ENCODE measurements around the gene PTRHD1. TPM values are rescaled to one million over a fixed set of nuclear protein-coding genes. Genes with fewer than 3 reads are reported as not detected.

The PTRHD1 gene
- total RNA-seq, 2 experiments from 2014 or later = 28.9 to 32.9 TPM

DNA sequence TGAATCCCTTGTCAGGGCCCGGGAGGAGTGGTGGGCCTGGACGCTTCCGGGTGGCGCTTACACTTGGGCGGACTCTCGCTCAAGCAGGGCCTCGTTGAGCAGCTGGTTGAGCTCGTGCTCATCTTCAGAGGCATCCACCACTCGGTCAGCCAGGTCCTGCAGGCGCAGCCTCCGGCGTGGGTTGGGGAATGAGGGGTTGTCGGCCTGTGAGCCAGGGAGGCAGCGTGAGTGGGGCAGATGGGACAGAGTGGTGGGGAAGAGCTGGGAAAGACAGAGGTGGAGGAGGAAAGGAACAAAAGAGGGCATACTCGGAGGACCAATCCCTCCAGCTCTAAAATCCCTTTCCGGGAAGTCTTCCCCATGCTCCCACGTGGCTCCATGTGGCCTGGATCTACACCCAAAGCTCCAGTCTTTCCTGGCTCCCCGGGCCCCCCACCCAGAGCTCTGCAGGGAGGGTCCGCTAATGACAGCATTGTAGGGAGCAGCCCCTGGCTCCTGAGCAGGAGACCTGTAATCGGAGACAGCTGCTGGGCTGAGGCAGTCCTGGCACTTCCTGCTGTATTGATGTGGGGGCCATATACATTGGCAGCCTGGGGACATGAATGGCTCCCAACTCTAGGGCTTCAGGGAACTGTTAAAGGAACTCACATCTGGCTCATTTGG lies 41.7 kb upstream of the PTRHD1 start:
- Mint-ChIP-seq H3K27ac (no peak overlapping the region), H3K4me3 (no peak overlapping the region), H3K4me1 (ENCODE audit: low read depth) (no peaks in the 10 kb centered on the region), H3K27me3 (ENCODE audit: low read depth) (no peaks in the 10 kb centered on the region), H3K9me3 (ENCODE audit: insufficient read depth) (no peaks in the 10 kb centered on the region), H3K36me3 (ENCODE audit: low read depth) (peaks cover 24% of the 10 kb centered on the region)
- ATAC-seq (no peak), DNase-seq (no peak)
- ChIA-PET CTCF (no interaction called here), POLR2A (no interaction called here)

DNA sequence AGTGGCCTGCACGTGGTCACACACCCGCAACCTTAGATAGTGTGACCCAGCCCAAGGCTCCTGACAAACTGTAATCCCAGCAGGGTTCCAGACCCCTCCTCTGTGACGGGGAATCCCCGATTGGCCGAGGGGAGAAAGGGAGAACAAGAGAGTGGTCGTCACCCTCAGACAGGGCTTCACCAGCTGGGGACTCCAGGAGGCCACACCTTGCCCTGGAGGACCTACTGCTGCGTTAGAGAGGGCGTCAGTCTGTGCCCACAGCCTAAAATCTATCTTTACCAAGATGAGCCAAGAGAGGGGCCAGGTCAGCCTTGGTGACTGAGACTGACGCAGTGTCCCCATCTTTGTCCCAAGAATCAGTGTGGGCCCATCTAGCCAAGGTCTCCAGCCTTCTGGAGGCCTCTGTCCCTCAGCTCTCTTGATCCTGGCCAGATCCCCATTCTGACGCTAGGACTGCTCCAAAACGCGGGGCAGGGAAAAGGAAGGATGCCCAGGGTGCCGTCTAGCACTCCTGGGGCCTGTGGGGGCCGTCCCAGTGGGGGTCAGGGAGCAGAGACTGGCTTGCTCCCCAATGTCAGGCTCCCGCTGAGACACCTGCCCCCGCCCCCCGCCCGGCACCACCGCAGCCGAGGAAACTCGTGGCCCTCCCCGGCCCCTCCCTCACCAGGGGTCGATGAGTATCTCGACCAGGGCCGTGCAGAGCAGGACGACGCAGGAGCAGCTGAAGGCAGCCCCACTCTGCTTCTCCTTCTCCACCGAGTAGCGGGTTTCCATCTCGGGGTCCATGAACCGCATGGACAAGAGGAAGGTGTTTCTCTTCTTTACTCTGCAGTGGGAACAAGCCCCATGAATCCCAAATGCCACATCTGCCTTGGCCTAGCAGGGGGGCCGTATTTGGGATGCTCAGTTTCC lies 40.9 kb upstream of the PTRHD1 start:
- H3K36me3 Mint-ChIP-seq (ENCODE audit: low read depth) = peaks cover 24% of the 10 kb centered on the region
- no peak for DNase-seq
- no peaks in the 10 kb centered on the region for H3K4me1 Mint-ChIP-seq (ENCODE audit: low read depth)
- H3K27me3 Mint-ChIP-seq (ENCODE audit: low read depth) = no peaks in the 10 kb centered on the region
- ATAC-seq = no peak
- H3K9me3 Mint-ChIP-seq (ENCODE audit: insufficient read depth) = no peaks in the 10 kb centered on the region
- no peak overlapping the region for H3K4me3 Mint-ChIP-seq
- ChIA-PET POLR2A (no interaction called here), CTCF (no interaction called here)
- H3K27ac Mint-ChIP-seq = no peak overlapping the region

DNA sequence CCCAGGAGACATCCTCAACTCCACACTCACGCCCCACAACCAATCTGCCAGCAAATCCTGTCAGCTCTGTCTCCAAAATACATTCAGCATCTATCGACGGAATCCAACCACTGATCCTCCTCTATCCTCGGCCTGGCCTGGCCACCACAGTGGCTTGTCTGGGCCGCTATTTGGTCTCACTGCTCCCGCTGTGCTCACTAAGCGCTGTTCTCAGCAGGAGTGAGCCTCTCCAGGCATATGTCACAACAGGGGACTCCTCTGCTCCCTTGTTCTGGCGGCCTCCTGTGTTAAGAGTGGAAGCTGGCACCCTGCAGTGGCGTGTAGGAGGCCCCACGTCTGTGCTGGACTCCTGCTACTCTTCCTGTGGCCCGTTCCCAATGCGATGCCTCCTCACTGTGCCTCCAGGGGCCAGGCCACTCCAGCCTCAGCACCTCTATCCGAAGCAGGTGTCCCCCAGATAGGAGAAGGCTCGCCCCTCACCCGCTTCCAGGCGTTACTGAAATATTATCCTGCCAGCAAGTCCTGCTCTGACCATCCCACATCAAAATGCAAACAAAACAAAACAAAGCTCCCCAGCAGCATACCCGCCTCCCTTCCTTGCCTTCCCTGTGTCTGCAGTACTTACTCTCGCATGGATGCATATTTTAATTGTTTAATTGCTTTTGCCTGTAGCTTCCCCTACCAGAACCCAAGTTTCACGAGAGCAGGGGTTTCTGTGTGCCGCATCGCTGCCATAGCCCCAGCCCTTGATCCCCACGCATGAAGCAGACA lies 39.9 kb upstream of the PTRHD1 start:
- H3K9me3 Mint-ChIP-seq (ENCODE audit: insufficient read depth) = no peaks in the 10 kb centered on the region
- POLR2A ChIA-PET = no interaction called here
- no peak overlapping the region for H3K4me3 Mint-ChIP-seq
- DNase-seq = no peak
- CTCF ChIA-PET = no interaction called here
- H3K27me3 Mint-ChIP-seq (ENCODE audit: low read depth) = no peaks in the 10 kb centered on the region
- no peak for ATAC-seq
- H3K27ac Mint-ChIP-seq = peak overlapping the region; percentile 3
- H3K4me1 Mint-ChIP-seq (ENCODE audit: low read depth) = no peaks in the 10 kb centered on the region
- peaks cover 24% of the 10 kb centered on the region for H3K36me3 Mint-ChIP-seq (ENCODE audit: low read depth)

- Mint-ChIP-seq H3K4me1 (ENCODE audit: low read depth) (no peaks in the 10 kb centered on the region), H3K36me3 (ENCODE audit: low read depth) (peaks cover 24% of the 10 kb centered on the region), H3K9me3 (ENCODE audit: insufficient read depth) (no peaks in the 10 kb centered on the region), H3K27me3 (ENCODE audit: low read depth) (no peaks in the 10 kb centered on the region), H3K4me3 (no peak overlapping the region), H3K27ac (peak overlapping the region; percentile 3)
- DNase-seq (no peak), ATAC-seq (no peak)
- ChIA-PET CTCF (interaction anchor here (1.0 kb wide), 1 partner anchor 422 kb away, joined by 3 read pairs; no protein-coding TSS in a partner anchor), POLR2A (no interaction called here)
Measured at GRCh38 chr2:24832521-24832920, 39.3 kb upstream of the PTRHD1 start.

- Mint-ChIP-seq H3K36me3 (ENCODE audit: low read depth) (peaks cover 27% of the 10 kb centered on the region), H3K4me1 (ENCODE audit: low read depth) (no peaks in the 10 kb centered on the region), H3K9me3 (ENCODE audit: insufficient read depth) (no peaks in the 10 kb centered on the region), H3K27me3 (ENCODE audit: low read depth) (no peaks in the 10 kb centered on the region), H3K27ac (peak overlapping the region; percentile 3), H3K4me3 (no peak overlapping the region)
- DNase-seq (no peak), ATAC-seq (no peak)
- POLR2A ChIA-PET = no interaction called here
- CTCF ChIA-PET = interaction anchor here (1.0 kb wide), 1 partner anchor 422 kb away, joined by 3 read pairs; no protein-coding TSS in a partner anchor
Measured at GRCh38 chr2:24832073-24832461, 38.9 kb upstream of the PTRHD1 start.

DNA sequence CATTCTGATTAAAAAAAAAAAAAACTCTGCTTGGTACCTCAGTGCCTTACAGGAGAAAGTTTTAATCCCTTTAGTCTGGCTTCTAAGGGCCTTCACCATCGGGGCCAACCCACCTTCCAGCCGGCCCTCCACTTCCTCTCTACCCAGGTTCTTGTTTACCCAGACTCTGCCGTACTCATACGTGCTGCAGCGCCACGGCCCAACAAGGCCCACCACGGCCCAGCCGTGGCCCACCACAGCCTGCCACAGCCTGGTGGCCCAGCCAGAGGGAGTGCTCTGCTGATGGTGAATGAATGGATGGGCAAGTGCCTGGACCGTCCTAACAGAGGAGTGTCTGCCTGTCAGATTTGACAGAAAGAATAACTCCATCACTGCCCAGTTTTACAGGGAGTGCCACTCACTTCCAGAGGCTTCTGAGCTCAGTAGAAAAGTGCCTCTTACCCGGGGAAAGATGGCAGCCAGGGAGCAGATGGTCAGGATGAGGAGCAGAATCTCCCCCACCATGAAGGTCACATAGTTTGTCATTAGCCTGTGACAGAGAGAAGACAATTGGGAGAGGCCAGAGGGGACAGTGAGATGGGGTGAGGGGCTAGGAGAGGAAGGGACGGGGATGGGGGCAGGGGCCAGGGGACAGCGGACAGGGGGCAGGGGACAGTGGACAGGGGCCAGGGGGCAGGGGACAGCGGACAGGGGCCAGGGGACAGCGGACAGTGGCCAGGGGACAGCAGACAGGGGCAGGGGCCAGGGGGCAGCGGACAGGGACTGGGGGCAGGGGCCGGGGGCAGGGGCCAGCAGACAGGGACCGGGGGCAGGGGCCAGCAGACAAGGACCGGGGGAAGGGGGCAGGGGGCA lies 38.3 kb upstream of the PTRHD1 start:
- DNase-seq (no peak), ATAC-seq (no peak)
- ChIA-PET POLR2A (no interaction called here), CTCF (interaction anchor here (1.0 to 1.3 kb wide), 2 partner anchors 18 to 421 kb away, joined by 3 read pairs; no protein-coding TSS in a partner anchor)
- peaks cover 28% of the 10 kb centered on the region for H3K36me3 Mint-ChIP-seq (ENCODE audit: low read depth)
- no peaks in the 10 kb centered on the region for H3K27me3 Mint-ChIP-seq (ENCODE audit: low read depth)
- no peak overlapping the region for H3K4me3 Mint-ChIP-seq
- H3K9me3 Mint-ChIP-seq (ENCODE audit: insufficient read depth) = no peaks in the 10 kb centered on the region
- peaks cover 4% of the 10 kb centered on the region for H3K4me1 Mint-ChIP-seq (ENCODE audit: low read depth)
- no peak overlapping the region for H3K27ac Mint-ChIP-seq

- no peaks in the 10 kb centered on the region for H3K9me3 Mint-ChIP-seq (ENCODE audit: insufficient read depth)
- H3K36me3 Mint-ChIP-seq (ENCODE audit: low read depth) = peaks cover 28% of the 10 kb centered on the region
- POLR2A ChIA-PET = no interaction called here
- DNase-seq (no peak), ATAC-seq (no peak)
- H3K27me3 Mint-ChIP-seq (ENCODE audit: low read depth) = no peaks in the 10 kb centered on the region
- no peak overlapping the region for H3K4me3 Mint-ChIP-seq
- no peak overlapping the region for H3K27ac Mint-ChIP-seq
- peaks cover 11% of the 10 kb centered on the region for H3K4me1 Mint-ChIP-seq (ENCODE audit: low read depth)
- CTCF ChIA-PET = interaction anchor here (0.6 to 1.3 kb wide), 4 partner anchors 17 to 408 kb away, joined by 3 to 4 read pairs (median 3); no protein-coding TSS in a partner anchor
Measured at GRCh38 chr2:24830786-24831185, 37.6 kb upstream of the PTRHD1 start.

DNA sequence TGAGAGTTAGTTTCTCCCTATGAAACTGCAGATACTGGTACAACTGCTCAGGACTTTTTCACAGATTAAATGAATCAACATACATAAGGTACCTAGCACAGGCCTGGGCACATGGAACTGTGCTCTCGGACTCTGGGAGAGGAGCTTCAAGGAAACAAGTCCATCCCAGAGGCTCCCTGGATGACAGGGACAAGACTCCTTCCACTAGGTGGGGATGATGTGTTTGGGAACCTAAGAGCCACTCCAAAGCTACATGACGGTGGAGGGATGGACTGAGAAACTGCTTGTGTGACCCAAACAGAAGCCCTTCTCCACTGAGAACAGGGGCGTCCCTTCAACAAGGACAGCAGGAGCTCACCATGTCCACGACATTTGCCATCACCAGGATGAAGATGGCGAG lies 37.2 kb upstream of the PTRHD1 start:
- ChIA-PET CTCF (interaction anchor here (0.6 to 1.3 kb wide), 4 partner anchors 17 to 408 kb away, joined by 3 to 4 read pairs (median 3); no protein-coding TSS in a partner anchor), POLR2A (no interaction called here)
- Mint-ChIP-seq H3K4me1 (ENCODE audit: low read depth) (peaks cover 14% of the 10 kb centered on the region), H3K36me3 (ENCODE audit: low read depth) (peaks cover 31% of the 10 kb centered on the region), H3K9me3 (ENCODE audit: insufficient read depth) (no peaks in the 10 kb centered on the region), H3K27ac (no peak overlapping the region), H3K4me3 (no peak overlapping the region), H3K27me3 (ENCODE audit: low read depth) (no peaks in the 10 kb centered on the region)
- ATAC-seq (no peak), DNase-seq (no peak)

DNA sequence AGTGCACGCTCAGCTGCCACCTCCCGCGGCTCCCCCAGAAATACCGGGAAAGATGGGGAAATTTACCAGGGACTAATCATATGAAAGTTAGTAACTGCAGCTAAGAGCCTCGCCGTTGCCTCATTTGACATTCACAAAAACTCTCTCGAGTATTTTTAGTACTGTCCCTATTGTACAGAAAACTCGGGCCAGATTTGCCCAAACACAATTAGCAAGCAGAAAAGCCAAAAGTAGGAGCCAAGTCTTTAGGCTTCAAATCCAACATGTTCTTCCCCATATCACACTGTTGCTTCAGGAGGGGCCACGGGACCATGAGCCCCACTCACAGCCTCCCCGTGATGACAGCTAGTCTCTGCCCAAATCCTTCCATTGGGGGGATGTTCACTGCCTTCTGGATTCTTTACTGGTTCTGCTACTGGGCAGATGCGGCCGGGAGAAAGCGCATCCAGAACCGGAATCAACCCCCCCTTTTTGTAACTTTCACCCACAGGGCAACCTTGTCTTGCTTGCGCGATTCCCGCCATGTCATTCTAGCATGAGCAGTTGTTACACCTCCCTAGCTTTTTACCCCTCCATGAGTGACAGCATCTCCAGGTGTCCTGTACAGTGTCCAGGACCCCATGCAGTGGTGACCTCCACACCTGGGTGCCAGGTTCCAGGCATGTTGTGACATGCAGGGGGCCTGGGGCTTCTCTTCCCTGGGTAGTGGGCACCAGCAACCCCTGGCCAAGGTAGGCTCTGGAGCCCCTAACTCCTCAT lies 35.2 kb upstream of the PTRHD1 start:
- CTCF ChIA-PET = interaction anchor here (0.6 to 6.5 kb wide), 32 partner anchors 8 to 744 kb away, joined by 3 to 96 read pairs (median 4); partner anchors contain the start of genes CENPO, PTRHD1 and TP53I3
- POLR2A ChIA-PET = interaction anchor here (1.0 kb wide), 1 partner anchor 418 kb away, joined by 3 read pairs; no protein-coding TSS in a partner anchor
- no peak overlapping the region for H3K4me3 Mint-ChIP-seq
- no peak overlapping the region for H3K27ac Mint-ChIP-seq
- H3K9me3 Mint-ChIP-seq (ENCODE audit: insufficient read depth) = no peaks in the 10 kb centered on the region
- DNase-seq (no peak), ATAC-seq (no peak)
- H3K36me3 Mint-ChIP-seq (ENCODE audit: low read depth) = peaks cover 39% of the 10 kb centered on the region
- H3K4me1 Mint-ChIP-seq (ENCODE audit: low read depth) = peaks cover 14% of the 10 kb centered on the region
- H3K27me3 Mint-ChIP-seq (ENCODE audit: low read depth) = no peaks in the 10 kb centered on the region

DNA sequence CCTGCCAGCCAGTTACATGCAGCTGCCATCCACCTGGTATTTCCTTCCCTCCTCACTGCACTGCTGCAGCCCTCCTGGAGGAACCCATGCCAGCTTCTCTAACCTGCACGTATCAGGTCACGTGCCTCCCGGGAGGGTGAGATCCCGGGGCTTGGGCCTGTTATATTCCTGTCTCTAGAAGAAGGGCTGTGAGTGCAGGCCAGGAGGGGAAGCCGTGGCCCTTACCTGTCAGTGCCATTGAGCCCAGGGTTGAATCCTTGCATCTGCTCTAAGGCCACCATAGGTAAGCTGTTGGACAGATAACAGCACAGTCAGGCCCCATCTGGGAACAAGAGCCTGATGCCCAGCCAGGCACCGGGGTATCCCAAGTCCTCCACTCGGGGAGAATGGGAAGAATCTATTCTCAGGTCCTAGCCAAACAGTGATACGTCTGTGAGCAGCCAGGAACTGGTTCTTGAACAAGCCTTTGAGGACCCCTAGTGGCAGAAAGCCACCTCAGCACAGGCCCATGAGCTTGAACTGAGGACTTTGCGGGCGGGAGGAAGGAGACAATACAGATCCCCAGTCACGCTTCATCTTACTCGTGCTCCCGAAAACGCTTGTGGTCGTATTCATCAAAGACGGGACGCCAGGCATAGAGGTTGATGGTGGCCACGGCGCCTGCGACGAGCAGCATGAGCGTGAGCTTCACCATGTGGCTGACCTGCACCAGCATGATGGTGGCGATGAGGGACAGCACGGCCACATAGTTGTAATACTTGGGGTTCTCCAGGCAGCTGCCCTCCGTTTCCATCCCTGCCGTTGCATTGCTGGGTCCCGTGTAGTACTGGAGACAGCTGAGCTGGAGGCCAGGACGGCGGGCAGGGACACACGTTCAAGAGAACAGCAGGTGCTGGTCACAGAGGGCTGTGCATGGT lies 34.4 kb upstream of the PTRHD1 start:
- ATAC-seq (peak; percentile 84), DNase-seq (peak; percentile 80)
- Mint-ChIP-seq H3K4me1 (ENCODE audit: low read depth) (peaks cover 14% of the 10 kb centered on the region), H3K36me3 (ENCODE audit: low read depth) (peaks cover 43% of the 10 kb centered on the region), H3K9me3 (ENCODE audit: insufficient read depth) (no peaks in the 10 kb centered on the region), H3K4me3 (no peak overlapping the region), H3K27ac (no peak overlapping the region), H3K27me3 (ENCODE audit: low read depth) (no peaks in the 10 kb centered on the region)
- CTCF ChIA-PET = interaction anchor here (0.6 to 6.5 kb wide), 35 partner anchors 8 to 1483 kb away, joined by 3 to 96 read pairs (median 4); partner anchors contain the start of genes CENPO, PTRHD1 and TP53I3
- POLR2A ChIA-PET = interaction anchor here (1.0 to 1.1 kb wide), 2 partner anchors 35 to 417 kb away, joined by 3 read pairs; no protein-coding TSS in a partner anchor
